Astrocyte (in vitro differentiated cells and primary cell): ENCODE measurements around the gene THAP3. TPM values are rescaled to one million over a fixed set of nuclear protein-coding genes. Genes with fewer than 3 reads are reported as not detected.

Source experiments
- DNase-seq: peaks from one replicate; pipeline ENCODE4 v3.0.0-alpha.2; 2010; ENCODE audit warnings: low read depth
- FAIRE-seq: peaks from 2 replicates; lab custom pipeline; 2011; peaks lifted over from hg19 to GRCh38; lab: Jason Lieb, UNC
- H2AFZ ChIP-seq: 2 replicates; pipeline ENCODE4 v1.6.0; 2012; ENCODE audit warnings: low read depth, low read length, inconsistent platforms
- H3K27ac ChIP-seq: 2 replicates; pipeline ENCODE4 v1.5.1; 2011; ENCODE audit warnings: low read depth, low read length, inconsistent platforms
- H3K27me3 ChIP-seq: 2 replicates; pipeline ENCODE4 v1.6.0; 2011; ENCODE audit warnings: low read length, inconsistent platforms; ENCODE audit not compliant: insufficient read depth
- H3K36me3 ChIP-seq: 2 replicates; pipeline ENCODE4 v1.5.1; 2011; ENCODE audit warnings: low read length, inconsistent platforms; ENCODE audit not compliant: insufficient read depth
- H3K4me1 ChIP-seq: 2 replicates; pipeline ENCODE4 v1.5.1; 2011; ENCODE audit warnings: low read length, inconsistent platforms; ENCODE audit not compliant: insufficient read depth
- H3K4me2 ChIP-seq: 2 replicates; pipeline ENCODE4 v1.6.0; 2012; ENCODE audit warnings: low read length, inconsistent platforms
- H3K4me3 ChIP-seq: 2 replicates; pipeline ENCODE4 v1.5.1; 2011; ENCODE audit warnings: low read depth, mild to moderate bottlenecking, low read length, inconsistent platforms; ENCODE audit not compliant: insufficient read depth
- H3K79me2 ChIP-seq: 2 replicates; pipeline ENCODE4 v1.6.0; 2012; ENCODE audit warnings: mild to moderate bottlenecking, low read length, inconsistent platforms; ENCODE audit not compliant: insufficient read depth
- H3K9ac ChIP-seq: 2 replicates; pipeline ENCODE4 v1.6.0; 2012; ENCODE audit warnings: mild to moderate bottlenecking, low read length, inconsistent platforms
- H3K9me3 ChIP-seq: 2 replicates; pipeline ENCODE4 v1.5.1; 2012; ENCODE audit warnings: low read depth, mild to moderate bottlenecking, low read length, inconsistent platforms; ENCODE audit not compliant: insufficient read depth
- H4K20me1 ChIP-seq: 2 replicates; pipeline ENCODE4 v1.6.0; 2012; ENCODE audit warnings: low read length, inconsistent platforms; ENCODE audit not compliant: insufficient read depth
- H3K27ac Mint-ChIP-seq: one replicate; pipeline ENCODE4 v1.8.0; 2021; ENCODE audit warnings: mild to moderate bottlenecking, mixed read lengths; ENCODE audit not compliant: unreplicated experiment
- H3K27me3 Mint-ChIP-seq: one replicate; pipeline ENCODE4 v1.8.0; 2021; ENCODE audit warnings: low read depth, mixed read lengths; ENCODE audit not compliant: unreplicated experiment
- H3K36me3 Mint-ChIP-seq: one replicate; pipeline ENCODE4 v1.8.0; 2021; ENCODE audit warnings: low read depth, mixed read lengths; ENCODE audit not compliant: unreplicated experiment
- H3K4me1 Mint-ChIP-seq: one replicate; pipeline ENCODE4 v1.8.0; 2021; ENCODE audit warnings: low read depth, mixed read lengths; ENCODE audit not compliant: unreplicated experiment
- H3K4me3 Mint-ChIP-seq: one replicate; pipeline ENCODE4 v1.8.0; 2021; ENCODE audit warnings: mild to moderate bottlenecking, moderate library complexity, mixed read lengths; ENCODE audit not compliant: unreplicated experiment
- H3K9me3 Mint-ChIP-seq: one replicate; pipeline ENCODE4 v1.8.0; 2021; ENCODE audit warnings: mild to moderate bottlenecking, mixed read lengths; ENCODE audit not compliant: unreplicated experiment
- CTCF ChIP-seq: IDR thresholded peaks from 2 replicates; pipeline ENCODE4 v1.5.1; 2011; ENCODE audit warnings: low read depth, mild to moderate bottlenecking, inconsistent platforms, low read length, moderate library complexity; ENCODE audit not compliant: insufficient read depth
- EZH2 ChIP-seq: IDR thresholded peaks from 2 replicates; pipeline ENCODE4 v1.6.1; 2012; ENCODE audit warnings: mild to moderate bottlenecking, low read length, inconsistent platforms; ENCODE audit not compliant: insufficient read depth
- total RNA-seq: library from RNA; stranded (reverse); gene quantifications from 2 replicates; pipeline ENCODE4 v1.2.1, GENCODE V29; 2021

Gene THAP3
- total RNA-seq, 1 donor from 2014 or later = 16.5 TPM

- H3K27ac ChIP-seq = no peak overlapping the region
- no peak overlapping the region for H3K4me2 ChIP-seq
- TF ChIP-seq CTCF = no peak
- no peak for TF ChIP-seq EZH2
- no peak overlapping the region for H3K4me3 ChIP-seq
- no peaks in the 10 kb centered on the region for H3K4me1 ChIP-seq
- peaks cover 82% of the 10 kb centered on the region for H3K79me2 ChIP-seq
- DNase-seq = no peak
- Mint-ChIP-seq H3K36me3 (peaks cover 20% of the 10 kb centered on the region), H3K27me3 (no peaks in the 10 kb centered on the region), H3K4me1 (no peaks in the 10 kb centered on the region), H3K9me3 (no peaks in the 10 kb centered on the region), H3K27ac (no peak overlapping the region), H3K4me3 (no peak overlapping the region)
- peaks cover 18% of the 10 kb centered on the region for H3K36me3 ChIP-seq
- H3K27me3 ChIP-seq = no peaks in the 10 kb centered on the region
- no peak overlapping the region for H3K9ac ChIP-seq
- H3K9me3 ChIP-seq = no peaks in the 10 kb centered on the region
- H4K20me1 ChIP-seq = peaks cover 82% of the 10 kb centered on the region
- FAIRE-seq = no peak
- H2AFZ ChIP-seq = no peak overlapping the region
Observed at GRCh38 chr1:6619045-6619444, 5.6 kb upstream of the THAP3 start.

- H3K36me3 ChIP-seq = peaks cover 19% of the 10 kb centered on the region
- TF ChIP-seq EZH2 = no peak
- no peak for TF ChIP-seq CTCF
- Mint-ChIP-seq H3K27ac (no peak overlapping the region), H3K9me3 (no peaks in the 10 kb centered on the region), H3K4me3 (no peak overlapping the region), H3K36me3 (peaks cover 18% of the 10 kb centered on the region), H3K4me1 (peaks cover 4% of the 10 kb centered on the region), H3K27me3 (no peaks in the 10 kb centered on the region)
- H3K9ac ChIP-seq = no peak overlapping the region
- H3K4me1 ChIP-seq = peaks cover 10% of the 10 kb centered on the region
- H2AFZ ChIP-seq = no peak overlapping the region
- H3K4me3 ChIP-seq = no peak overlapping the region
- no peak overlapping the region for H3K4me2 ChIP-seq
- H3K79me2 ChIP-seq = peaks cover 79% of the 10 kb centered on the region
- no peaks in the 10 kb centered on the region for H3K9me3 ChIP-seq
- no peaks in the 10 kb centered on the region for H3K27me3 ChIP-seq
- FAIRE-seq (no peak), DNase-seq (no peak)
- H3K27ac ChIP-seq = no peak overlapping the region
- peaks cover 85% of the 10 kb centered on the region for H4K20me1 ChIP-seq
Observed at GRCh38 chr1:6621429-6622391, 3.0 kb upstream of the THAP3 start.
